ENCODE data around the gene CEP55.

The CEP55 gene

DNA sequence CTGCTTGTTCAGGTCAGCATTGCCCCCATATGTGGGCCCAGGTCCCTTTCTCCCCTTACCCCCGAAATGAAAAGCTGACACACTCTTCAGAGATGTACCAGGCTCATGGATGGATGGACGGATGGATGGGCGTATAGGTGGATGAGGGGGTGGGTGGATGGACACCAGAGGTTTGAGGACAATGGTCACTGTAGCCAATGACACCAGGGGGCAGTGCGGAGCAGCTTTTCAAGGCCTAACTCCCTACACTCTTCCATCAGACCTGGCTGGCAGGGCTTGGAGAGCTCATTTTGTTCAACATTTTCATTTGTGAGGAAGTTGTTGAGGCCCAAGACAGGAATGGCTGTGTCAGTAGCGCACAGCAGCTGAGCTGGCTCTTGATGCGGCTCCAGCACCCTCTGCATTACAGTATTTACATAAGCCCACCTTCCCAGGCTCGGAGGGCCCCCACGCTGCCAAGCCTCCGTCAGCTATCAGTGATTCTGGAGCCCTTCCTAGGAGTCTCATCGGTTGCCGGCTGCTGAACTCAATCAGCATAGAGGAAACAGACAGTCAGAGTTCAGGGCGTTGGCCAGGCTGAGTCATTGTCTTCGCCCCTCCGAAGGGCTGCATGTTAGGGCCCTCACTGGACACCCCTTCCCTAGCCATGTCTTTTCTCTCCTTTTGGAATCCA, 58.5 kb downstream of the CEP55 start:
- peak; percentile 65 for ATAC-seq
- no peak overlapping the region for H3K4me3 Mint-ChIP-seq
- no peaks in the 10 kb centered on the region for H3K36me3 Mint-ChIP-seq
- DNase-seq (ENCODE audit: low spot score in 2 of 2), result peak; percentile 10 to 77
- H3K27ac Mint-ChIP-seq, result no peak overlapping the region
- no peaks in the 10 kb centered on the region for H3K9me3 Mint-ChIP-seq
- H3K4me1 Mint-ChIP-seq, result no peaks in the 10 kb centered on the region

DNA sequence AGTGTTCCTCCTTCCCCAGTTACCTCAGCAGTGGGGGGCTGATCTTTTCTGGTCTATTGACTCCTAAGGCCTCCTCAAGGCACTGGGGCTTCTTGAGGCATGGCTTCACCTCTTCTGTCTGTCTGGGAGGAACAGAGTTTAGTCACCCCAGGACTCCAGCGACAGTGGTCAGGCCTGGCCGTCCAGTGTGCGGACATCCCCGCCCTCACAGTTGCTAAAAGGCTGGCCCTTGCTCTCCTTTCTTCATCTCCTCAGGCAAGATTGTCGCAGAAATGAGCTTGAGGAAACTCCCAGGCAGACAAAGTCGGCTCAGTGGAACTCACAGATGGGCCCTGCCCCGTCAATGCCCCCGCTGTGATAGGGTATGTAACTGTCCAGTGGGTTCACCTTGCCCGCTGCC, 63.1 kb downstream of the CEP55 start:
- ATAC-seq (no peak), DNase-seq (ENCODE audit: low spot score in 2 of 2) (no peak)
- H3K27ac Mint-ChIP-seq, result no peak overlapping the region
- no peak overlapping the region for H3K4me3 Mint-ChIP-seq
- H3K36me3 Mint-ChIP-seq, result no peaks in the 10 kb centered on the region
- no peaks in the 10 kb centered on the region for H3K9me3 Mint-ChIP-seq
- H3K4me1 Mint-ChIP-seq, result no peaks in the 10 kb centered on the region

DNA sequence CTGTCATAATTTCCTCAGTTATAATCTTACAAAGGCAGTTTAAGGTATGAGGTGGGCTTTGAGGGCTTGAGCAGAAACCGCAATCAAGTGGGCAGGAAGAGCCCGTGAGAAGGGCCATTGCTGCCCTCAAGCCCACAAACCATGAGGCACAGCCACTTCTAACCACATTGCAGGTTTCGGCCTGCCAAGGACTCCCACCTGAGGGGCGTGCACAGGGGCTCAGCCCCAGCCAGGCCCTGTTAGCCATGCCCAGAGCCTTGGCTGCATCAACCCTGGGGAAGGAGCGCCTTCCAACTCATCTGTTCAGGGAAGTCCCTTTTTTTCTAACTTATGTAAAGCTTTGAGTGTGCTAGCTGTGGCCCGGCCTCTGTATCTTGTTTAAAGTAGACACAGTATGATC, 64.1 kb downstream of the CEP55 start:
- Mint-ChIP-seq H3K27ac (no peak overlapping the region), H3K4me3 (no peak overlapping the region), H3K36me3 (no peaks in the 10 kb centered on the region), H3K9me3 (no peaks in the 10 kb centered on the region), H3K4me1 (no peaks in the 10 kb centered on the region)
- ATAC-seq (no peak), DNase-seq (ENCODE audit: low spot score in 2 of 2) (no peak)

DNA sequence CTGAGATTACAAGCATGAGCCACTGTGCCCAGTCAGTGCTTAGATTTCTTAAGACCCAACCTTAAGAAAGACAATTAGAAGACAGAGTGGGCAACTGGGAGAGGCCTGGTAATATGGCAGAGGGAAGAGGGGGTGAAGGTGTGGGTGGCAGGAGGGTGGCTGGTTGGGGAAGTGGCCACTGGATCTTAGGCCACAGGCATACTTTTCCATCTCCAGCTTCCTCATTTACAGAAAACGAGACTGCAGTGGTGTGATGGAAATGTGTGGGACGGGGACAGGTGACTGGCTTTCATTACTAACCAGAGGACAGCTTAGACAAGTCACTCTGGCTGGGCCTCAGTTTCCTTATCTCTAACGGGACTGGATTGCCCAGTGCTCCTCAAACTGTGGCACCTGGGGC, 69.0 kb downstream of the CEP55 start:
- H3K36me3 Mint-ChIP-seq, result no peaks in the 10 kb centered on the region
- H3K4me3 Mint-ChIP-seq, result no peak overlapping the region
- DNase-seq (ENCODE audit: low spot score in 2 of 2) (no peak), ATAC-seq (no peak)
- no peak overlapping the region for H3K27ac Mint-ChIP-seq
- peaks cover 10% of the 10 kb centered on the region for H3K4me1 Mint-ChIP-seq
- no peaks in the 10 kb centered on the region for H3K9me3 Mint-ChIP-seq

DNA sequence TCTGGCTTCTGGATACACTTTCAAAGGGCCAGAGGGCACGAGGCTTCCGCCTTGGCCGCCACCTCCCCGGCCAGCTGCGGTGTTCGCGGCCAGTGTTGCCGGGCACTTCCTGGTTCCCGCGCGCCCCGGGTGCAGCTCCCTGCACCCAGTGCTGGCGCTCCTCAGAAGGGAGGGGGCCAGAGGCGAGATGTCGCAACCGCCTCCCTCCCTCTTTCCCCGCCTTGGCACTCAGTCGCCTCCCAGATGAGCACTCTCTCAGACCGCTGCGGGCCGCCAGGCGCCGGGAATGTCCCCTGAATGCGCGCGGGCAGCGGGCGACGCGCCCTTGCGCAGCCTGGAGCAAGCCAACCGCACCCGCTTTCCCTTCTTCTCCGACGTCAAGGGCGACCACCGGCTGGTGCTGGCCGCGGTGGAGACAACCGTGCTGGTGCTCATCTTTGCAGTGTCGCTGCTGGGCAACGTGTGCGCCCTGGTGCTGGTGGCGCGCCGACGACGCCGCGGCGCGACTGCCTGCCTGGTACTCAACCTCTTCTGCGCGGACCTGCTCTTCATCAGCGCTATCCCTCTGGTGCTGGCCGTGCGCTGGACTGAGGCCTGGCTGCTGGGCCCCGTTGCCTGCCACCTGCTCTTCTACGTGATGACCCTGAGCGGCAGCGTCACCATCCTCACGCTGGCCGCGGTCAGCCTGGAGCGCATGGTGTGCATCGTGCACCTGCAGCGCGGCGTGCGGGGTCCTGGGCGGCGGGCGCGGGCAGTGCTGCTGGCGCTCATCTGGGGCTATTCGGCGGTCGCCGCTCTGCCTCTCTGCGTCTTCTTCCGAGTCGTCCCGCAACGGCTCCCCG, 70.2 kb downstream of the CEP55 start, which contains the start of gene FFAR4:
Gene FFAR4, plus strand, starts transcription at position 231 of the 842 bp plus-strand sequence. Its CDS starts 56 bp downstream, at position 287.
- H3K9me3 Mint-ChIP-seq, result no peaks in the 10 kb centered on the region
- ATAC-seq (no peak), DNase-seq (ENCODE audit: low spot score in 2 of 2) (no peak)
- H3K36me3 Mint-ChIP-seq, result no peaks in the 10 kb centered on the region
- peaks cover 10% of the 10 kb centered on the region for H3K4me1 Mint-ChIP-seq
- no peak within 1 kb of the TSS for H3K4me3 Mint-ChIP-seq
- no peak within 1 kb of the TSS for H3K27ac Mint-ChIP-seq

DNA sequence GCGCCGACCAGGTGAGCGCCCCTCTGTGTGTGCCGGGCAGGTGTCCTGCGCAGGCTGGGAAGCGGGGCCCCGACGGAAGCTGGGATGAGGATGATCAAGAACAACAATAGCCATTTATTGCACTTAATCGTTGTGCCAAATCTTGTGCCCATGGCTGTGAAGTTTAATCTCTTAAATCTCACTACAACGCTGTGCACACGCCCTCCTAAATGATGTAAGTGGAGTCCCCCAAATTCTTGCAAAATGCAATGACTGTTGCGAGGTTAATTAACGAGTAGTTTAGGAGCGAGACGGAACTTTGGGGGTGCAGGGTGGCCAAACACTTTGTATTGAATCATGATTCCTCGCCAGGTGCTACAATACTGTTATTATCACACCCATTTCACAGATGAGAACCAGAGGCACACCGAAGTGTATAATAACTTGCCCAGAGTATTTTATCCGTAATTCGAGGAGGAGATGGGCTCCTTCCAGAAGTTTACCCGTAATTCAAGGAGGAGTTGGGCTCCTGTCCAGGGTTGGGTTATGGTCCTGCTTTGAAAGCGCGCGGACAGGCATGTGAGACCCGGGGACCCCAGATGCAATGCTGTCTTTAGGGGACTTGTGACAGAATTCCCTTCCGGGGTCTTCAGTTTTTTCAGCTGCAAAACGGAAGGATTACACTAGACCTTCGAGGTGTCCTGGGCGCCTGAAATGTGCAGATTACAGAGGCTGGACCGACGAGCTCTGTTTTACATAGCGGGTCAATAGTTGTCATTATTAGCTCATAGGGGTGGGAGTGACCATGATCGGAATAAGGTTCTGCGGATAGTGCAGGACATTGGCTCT, 71.1 kb downstream of the CEP55 start:
- Mint-ChIP-seq H3K4me3 (no peak overlapping the region), H3K4me1 (peaks cover 10% of the 10 kb centered on the region), H3K36me3 (no peaks in the 10 kb centered on the region), H3K27ac (no peak overlapping the region), H3K9me3 (no peaks in the 10 kb centered on the region)
- DNase-seq (ENCODE audit: low spot score in 2 of 2) (no peak), ATAC-seq (no peak)

DNA sequence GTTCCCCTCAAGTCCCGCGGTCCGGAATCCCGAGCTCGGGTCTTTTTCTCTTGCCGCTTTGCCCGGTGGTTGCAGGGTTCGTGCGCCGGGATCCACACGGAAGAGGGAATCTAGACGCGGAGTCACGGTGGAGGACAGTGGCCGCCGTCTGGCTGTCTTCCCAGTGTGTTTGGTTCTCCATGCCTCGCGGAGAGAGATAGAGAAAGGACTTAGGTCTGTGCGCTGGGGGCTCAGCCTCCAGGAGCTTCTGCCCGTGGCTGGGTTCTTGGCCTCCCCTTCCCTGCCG, 71.6 kb downstream of the CEP55 start:
- ATAC-seq (no peak), DNase-seq (ENCODE audit: low spot score in 2 of 2) (no peak)
- H3K27ac Mint-ChIP-seq, result no peak overlapping the region
- peaks cover 10% of the 10 kb centered on the region for H3K4me1 Mint-ChIP-seq
- H3K9me3 Mint-ChIP-seq, result no peaks in the 10 kb centered on the region
- H3K36me3 Mint-ChIP-seq, result no peaks in the 10 kb centered on the region
- H3K4me3 Mint-ChIP-seq, result no peak overlapping the region

DNA sequence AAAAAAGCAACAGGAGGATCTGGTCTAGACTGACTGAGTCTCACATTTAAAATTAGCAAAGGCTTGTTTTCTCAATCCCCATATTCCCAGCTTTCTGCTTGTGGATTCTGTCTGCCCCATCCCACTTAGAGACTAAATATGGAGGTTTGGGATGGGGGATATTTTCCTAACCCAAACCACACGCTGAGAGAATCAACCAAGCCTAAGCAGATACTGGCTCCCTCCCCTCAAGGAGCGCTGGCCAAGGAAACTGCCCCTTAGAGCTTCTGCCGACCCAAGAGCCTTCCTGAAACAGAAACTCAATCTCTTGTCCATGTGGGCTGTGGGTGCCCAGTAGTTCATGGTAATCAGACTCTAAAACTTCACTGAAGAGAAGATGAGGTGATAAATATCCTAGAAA, 74.0 kb downstream of the CEP55 start:
- H3K9me3 Mint-ChIP-seq, result no peaks in the 10 kb centered on the region
- no peak overlapping the region for H3K4me3 Mint-ChIP-seq
- no peak for DNase-seq (ENCODE audit: low spot score in 2 of 2)
- peaks cover 10% of the 10 kb centered on the region for H3K4me1 Mint-ChIP-seq
- H3K36me3 Mint-ChIP-seq, result no peaks in the 10 kb centered on the region
- H3K27ac Mint-ChIP-seq, result no peak overlapping the region
- no peak for ATAC-seq

DNA sequence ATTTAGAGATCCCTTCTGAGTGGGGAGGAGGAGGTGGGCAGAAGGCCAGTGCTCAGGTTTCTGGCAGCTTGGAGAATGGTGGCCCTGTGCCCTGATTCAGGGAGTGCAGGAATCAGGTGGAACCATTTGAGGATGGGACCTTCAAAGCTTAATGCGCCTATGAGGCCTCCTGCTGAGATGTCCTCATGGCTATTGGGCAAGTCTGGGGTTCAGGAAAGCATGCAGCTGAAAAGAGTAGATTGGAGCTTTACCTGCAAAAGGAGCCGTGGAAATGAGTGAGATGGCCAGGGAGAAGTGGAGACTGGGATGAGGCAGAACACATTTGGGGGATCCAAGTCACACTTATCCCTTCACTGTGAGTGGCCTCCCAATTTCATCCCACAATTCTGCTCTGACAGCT, 76.2 kb downstream of the CEP55 start:
- H3K4me1 Mint-ChIP-seq, result no peaks in the 10 kb centered on the region
- H3K4me3 Mint-ChIP-seq, result no peak overlapping the region
- H3K27ac Mint-ChIP-seq, result no peak overlapping the region
- ATAC-seq, result no peak
- no peaks in the 10 kb centered on the region for H3K36me3 Mint-ChIP-seq
- DNase-seq (ENCODE audit: low spot score in 2 of 2), result no peak
- H3K9me3 Mint-ChIP-seq, result no peaks in the 10 kb centered on the region

DNA sequence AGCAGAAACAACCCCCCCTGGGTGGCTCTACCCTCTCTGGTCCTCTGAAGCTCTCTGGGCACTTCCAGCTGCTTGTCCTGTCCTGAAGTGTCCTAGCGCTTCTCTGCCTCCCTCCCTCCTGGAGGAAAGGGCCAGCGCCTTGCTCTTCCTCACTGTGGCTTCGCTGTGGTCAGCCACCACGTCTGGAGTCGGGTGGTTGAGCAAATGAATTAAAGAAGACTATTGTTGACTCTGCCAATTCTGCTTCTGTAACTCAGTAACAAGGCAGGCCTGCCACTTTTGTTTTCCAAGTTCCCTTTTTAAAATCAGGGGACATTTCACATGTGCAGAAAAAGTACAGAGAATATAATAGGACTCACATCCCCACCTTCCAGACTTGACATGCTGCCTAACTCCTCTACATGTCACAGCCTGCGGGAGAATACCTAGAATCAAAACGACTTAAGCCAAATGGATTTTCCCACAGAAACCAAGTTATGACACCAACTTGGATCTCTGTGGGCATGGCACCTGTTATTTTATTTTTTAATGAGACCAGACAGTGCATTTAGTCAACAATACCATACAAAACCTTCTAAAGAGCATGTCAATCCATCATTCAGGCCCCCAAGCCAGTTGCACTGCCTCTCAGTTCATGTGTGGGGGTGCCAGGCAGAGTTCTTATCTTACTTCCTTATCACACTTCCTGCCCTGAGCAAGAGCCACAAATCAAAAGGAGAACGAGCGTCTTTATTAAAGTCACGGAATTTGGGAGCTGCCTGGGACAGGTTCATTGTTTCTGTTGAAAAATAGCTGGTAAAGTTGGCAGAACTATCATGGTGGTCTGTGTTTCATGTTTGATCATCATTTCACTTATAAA, 76.9 kb downstream of the CEP55 start:
- Mint-ChIP-seq H3K4me1 (no peaks in the 10 kb centered on the region), H3K36me3 (no peaks in the 10 kb centered on the region), H3K27ac (no peak overlapping the region), H3K4me3 (no peak overlapping the region), H3K9me3 (no peaks in the 10 kb centered on the region)
- peak; percentile 7 for ATAC-seq
- DNase-seq (ENCODE audit: low spot score in 2 of 2), result no peak

DNA sequence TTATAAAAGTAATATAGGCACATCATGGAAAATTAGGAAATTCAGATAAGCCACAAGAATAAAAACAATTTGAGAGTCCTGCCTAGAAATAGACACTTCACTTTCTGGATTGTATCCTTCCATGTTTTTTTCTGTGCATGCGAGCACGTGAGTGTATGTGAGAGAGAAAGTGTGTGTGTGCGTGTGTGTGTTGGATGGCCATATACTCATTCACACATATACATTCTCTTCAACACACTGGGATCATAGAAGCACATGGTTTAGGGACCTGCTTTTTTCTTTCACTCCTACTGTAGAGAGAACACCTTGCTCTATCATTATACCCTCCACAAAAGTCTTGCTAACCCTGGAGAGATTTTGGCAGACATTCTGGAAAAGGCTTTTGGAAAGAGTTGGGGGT, 77.5 kb downstream of the CEP55 start:
- Mint-ChIP-seq H3K27ac (no peak overlapping the region), H3K36me3 (no peaks in the 10 kb centered on the region), H3K4me3 (no peak overlapping the region), H3K4me1 (no peaks in the 10 kb centered on the region), H3K9me3 (no peaks in the 10 kb centered on the region)
- ATAC-seq (no peak), DNase-seq (ENCODE audit: low spot score in 2 of 2) (no peak)

DNA sequence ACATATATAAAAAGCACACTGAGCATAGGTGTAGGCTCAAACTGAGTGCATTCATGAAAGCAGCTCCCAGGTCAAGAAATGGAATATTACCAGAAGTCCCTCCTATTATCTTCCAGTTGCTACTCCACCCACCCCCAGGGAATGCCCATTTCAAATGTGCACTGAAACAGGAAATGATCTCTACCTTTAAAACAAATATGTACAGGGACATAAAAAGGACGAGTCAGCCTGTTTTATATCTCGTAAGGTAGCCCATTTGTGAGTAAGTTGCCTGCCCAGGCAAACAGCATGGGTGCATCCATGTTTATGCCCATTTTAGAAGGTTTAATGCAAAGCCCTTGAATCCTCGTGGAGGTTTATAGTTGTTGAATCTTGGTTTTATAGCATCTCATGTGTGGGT, 80.5 kb downstream of the CEP55 start:
- Mint-ChIP-seq H3K27ac (no peak overlapping the region), H3K36me3 (no peaks in the 10 kb centered on the region), H3K4me3 (no peak overlapping the region), H3K4me1 (no peaks in the 10 kb centered on the region), H3K9me3 (peaks cover 11% of the 10 kb centered on the region)
- ATAC-seq, result no peak
- DNase-seq (ENCODE audit: low spot score in 2 of 2), result no peak

DNA sequence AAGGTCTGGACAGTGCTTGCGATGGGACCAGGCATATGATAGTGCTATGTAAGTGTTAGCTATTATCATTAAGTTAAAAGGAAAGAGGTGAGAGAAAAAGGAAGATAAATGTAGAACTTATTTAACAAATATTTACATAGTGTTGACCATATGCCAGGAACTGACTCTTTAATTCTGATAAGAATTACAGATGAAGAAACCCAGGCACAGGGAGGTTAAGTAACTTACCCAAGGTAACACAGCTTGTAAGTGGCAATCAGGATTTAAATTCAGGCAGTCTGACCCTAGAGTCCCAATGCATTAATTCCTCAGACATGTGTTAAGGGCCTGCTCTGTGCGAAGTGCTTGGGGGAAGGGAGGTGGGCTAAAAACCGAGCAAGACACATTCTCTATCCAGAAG, 81.2 kb downstream of the CEP55 start:
- H3K9me3 Mint-ChIP-seq, result peaks cover 11% of the 10 kb centered on the region
- no peaks in the 10 kb centered on the region for H3K4me1 Mint-ChIP-seq
- no peaks in the 10 kb centered on the region for H3K36me3 Mint-ChIP-seq
- no peak overlapping the region for H3K4me3 Mint-ChIP-seq
- H3K27ac Mint-ChIP-seq, result no peak overlapping the region
- ATAC-seq, result no peak
- no peak for DNase-seq (ENCODE audit: low spot score in 2 of 2)
